Cardiac fibroblast (primary cell): ENCODE data around the gene DGKD.

Source experiments
- DNase-seq, 2 donors: peaks; one replicate each; pipeline versions ENCODE4 v3.0.0 to v3.0.0-alpha.2; 2010; ENCODE audit warnings: low read depth in 2 of 2
- H3K4me3 ChIP-seq, 2 donors: replicated peaks in 1 of 2; 1 replicate in 1 of 2; 2 replicates in 1 of 2; pipeline ENCODE4 v1.5.1; 2011; ENCODE audit warnings: low read depth in 2 of 2, low read length in 2 of 2, mild to moderate bottlenecking in 2 of 2, moderate library complexity in 1 of 2
- TF ChIP-seq, protein P1 (sequence below): IDR thresholded peaks from one replicate; pipeline ENCODE4 v1.5.1; 2011; ENCODE audit warnings: low read depth, mild to moderate bottlenecking, low read length, inconsistent platforms

Gene DGKD

DNA sequence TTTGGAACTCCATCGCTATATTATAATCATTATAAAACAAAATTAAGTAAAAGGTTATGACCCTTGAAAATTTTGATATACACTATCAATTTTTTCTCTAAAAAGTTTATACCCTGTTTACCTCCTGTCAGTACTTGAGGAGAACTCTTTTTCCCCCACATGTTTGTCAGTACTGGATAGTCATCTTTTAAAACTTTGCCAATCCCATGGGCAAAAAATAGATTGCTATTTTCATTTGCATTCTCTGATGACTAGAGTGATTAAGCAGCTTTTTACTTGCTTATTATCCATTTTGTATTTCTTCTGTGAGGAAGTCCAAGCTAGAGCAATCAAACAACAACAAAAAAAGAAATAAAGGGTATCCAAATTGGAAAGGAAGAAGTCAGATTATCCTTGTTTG, 76.4 kb downstream of the DGKD start:
- TF ChIP-seq, protein P1, sequence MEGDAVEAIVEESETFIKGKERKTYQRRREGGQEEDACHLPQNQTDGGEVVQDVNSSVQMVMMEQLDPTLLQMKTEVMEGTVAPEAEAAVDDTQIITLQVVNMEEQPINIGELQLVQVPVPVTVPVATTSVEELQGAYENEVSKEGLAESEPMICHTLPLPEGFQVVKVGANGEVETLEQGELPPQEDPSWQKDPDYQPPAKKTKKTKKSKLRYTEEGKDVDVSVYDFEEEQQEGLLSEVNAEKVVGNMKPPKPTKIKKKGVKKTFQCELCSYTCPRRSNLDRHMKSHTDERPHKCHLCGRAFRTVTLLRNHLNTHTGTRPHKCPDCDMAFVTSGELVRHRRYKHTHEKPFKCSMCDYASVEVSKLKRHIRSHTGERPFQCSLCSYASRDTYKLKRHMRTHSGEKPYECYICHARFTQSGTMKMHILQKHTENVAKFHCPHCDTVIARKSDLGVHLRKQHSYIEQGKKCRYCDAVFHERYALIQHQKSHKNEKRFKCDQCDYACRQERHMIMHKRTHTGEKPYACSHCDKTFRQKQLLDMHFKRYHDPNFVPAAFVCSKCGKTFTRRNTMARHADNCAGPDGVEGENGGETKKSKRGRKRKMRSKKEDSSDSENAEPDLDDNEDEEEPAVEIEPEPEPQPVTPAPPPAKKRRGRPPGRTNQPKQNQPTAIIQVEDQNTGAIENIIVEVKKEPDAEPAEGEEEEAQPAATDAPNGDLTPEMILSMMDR: no peak
- no peak overlapping the region for H3K4me3 ChIP-seq
- DNase-seq: no peak

DNA sequence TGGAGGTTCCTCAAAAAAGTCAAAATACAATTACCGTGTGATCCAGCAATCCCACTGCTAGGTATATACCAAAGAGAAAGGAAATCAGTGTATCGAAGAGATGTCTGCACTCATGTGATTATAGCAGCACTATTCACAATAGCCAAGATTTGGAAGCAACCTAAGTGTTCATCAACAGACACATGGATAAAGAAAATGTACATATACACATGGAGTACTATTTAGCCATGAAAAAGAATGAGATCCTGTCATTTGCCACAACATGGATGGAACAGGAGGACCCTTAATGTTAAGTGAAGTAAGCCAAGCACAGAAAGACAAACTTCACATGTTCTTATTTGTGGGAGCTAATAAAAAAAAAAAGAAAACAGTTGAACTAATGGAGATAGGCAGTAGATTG, 78.7 kb downstream of the DGKD start:
- DNase-seq: no peak
- no peak overlapping the region for H3K4me3 ChIP-seq
- TF ChIP-seq, protein P1: no peak

DNA sequence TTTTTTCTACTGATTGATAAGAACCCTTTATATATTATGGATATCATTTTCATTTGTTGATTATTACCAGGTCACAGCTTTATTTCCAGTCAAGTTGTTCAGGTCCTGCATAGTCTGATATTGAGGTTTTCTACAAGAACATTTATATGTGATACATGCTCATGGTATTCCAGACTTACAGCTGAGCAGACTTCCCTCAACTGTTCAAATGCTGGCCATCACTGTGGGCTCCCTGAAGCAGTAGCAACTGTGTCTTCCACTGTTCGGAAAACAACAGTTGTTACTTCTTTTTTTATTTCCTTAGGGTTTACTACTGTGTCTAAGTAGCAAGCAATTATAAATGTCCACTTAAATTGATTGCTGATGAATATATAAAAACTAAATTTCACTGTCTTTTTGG, 79.5 kb downstream of the DGKD start:
- no peak for DNase-seq

DNA sequence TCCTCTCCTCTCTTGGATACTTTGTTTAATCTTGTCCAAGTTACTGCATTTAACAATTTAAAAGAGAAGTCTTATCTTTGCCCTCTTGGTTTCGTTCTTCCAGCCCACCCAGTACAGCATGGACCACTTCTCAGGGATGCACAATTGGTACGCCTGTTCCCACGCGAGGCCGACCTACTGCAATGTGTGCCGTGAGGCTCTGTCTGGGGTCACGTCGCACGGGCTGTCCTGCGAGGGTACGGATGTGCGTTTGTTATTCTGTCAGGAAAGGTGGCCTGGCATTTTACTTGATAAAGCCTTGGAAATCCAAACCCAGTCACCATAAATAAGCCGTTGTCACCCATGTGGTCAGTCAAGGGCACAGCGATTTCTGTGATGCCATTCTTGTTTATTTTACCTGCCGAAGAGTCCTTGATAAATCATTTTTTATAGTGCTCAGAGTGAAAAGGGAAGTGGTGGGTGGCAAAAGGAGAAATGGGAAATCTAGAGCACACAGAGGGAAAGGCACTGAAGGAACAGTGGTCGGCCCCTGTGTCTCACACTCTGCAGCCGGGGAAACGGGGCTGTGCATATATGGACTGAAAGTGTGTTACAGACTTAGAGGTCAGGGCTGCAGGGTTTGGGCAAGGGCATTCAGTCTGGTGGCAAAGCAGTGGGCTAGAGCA, 80.5 kb downstream of the DGKD start:
- no peak for DNase-seq
- H3K4me3 ChIP-seq: no peak overlapping the region
- TF ChIP-seq, protein P1: no peak

More for the DNA sequence above, 79.5 kb downstream of the DGKD start:
- TF ChIP-seq, protein P1: no peak
- no peak overlapping the region for H3K4me3 ChIP-seq

DNA sequence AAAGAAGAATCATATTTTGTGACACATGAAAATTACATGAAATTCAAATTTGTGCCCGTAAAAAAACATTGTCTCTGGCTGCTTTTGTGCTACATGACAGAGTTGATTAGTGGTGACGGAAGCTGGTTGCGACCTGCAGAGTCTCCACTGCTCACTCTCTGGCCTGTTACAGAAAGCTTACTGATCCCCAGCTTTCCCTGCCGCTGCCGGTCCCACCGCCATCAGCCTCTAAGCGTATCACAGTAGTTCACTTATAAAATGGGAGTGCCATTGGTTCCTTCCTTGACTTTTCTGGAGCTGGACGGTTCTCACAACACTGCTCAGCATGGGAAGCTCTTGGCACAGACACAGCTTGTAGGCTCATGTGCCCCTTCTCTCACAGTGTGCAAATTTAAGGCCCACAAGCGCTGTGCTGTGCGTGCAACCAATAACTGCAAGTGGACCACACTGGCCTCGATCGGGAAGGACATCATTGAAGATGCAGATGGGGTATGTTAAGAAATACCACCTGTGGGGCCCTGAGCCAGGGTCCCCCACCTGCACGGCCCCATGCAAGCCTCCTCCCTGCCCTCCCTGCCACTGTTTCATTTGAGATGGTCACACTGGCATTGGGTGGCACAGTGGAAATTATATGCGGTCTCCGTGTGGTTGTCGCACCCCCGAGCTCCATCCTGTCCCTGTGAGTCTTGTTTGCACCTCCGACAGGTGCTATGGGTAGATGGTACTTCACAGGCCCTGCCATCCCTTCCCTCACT, 81.3 kb downstream of the DGKD start:
- TF ChIP-seq, protein P1: no peak
- no peak for DNase-seq

DNA sequence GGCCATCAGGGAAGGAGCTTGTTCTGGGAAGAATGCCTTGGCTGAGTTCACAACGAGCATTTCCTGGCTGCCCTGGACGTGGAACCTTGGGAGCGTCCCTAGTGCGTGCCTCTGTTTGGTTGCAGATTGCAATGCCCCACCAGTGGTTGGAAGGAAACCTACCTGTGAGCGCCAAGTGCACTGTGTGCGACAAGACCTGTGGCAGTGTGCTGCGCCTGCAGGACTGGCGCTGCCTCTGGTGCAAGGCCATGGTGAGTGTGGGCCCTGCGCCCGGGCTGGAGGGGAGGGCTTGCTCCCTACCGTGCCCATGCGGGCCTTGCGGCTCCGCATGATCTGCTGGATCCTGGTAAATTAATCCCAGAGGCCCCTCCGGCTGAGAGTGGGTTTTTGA, 81.9 kb downstream of the DGKD start:
- DNase-seq: no peak
- TF ChIP-seq, protein P1: no peak
- no peak overlapping the region for H3K4me3 ChIP-seq

More for the DNA sequence above, 81.3 kb downstream of the DGKD start:
- H3K4me3 ChIP-seq: no peak overlapping the region
